Measurements from ENCODE around the gene TACR3. TPM values are rescaled to one million over a fixed set of nuclear protein-coding genes. Genes with fewer than 3 reads are reported as not detected.
"Not testable (repeated sequence)": the region's sequence is repeated elsewhere in the genome, so short reads cannot be mapped to it uniquely, and the experiment has no call there.

TACR3 gene
- total RNA-seq, 1 donor from 2014 or later: 0.46 TPM

GRCh38 chr4:103721251-103721650, 1.5 kb upstream of the TACR3 start:
- DNase-seq (ENCODE audit: low spot score, unreplicated experiment): no peak
- Mint-ChIP-seq H3K4me3 (ENCODE audit: low read depth) (no peak overlapping the region), H3K4me1 (ENCODE audit: low read depth) (peaks cover 4% of the 10 kb centered on the region), H3K27ac (no peak overlapping the region), H3K36me3 (ENCODE audit: insufficient read depth) (no peaks in the 10 kb centered on the region), H3K9me3 (ENCODE audit: low read depth) (no peaks in the 10 kb centered on the region), H3K27me3 (peaks cover 28% of the 10 kb centered on the region)
- no peak for TF ChIP-seq CTCF (IDR thresholded peaks at IDR 0.05; ENCODE audit: unreplicated experiment)

- H3K4me1 Mint-ChIP-seq (ENCODE audit: low read depth): peaks cover 4% of the 10 kb centered on the region
- peak overlapping the region; percentile 71 for H3K4me3 Mint-ChIP-seq (ENCODE audit: low read depth)
- DNase-seq (ENCODE audit: low spot score, unreplicated experiment): no peak
- no peak overlapping the region for H3K27ac Mint-ChIP-seq
- H3K36me3 Mint-ChIP-seq (ENCODE audit: insufficient read depth): no peaks in the 10 kb centered on the region
- no peaks in the 10 kb centered on the region for H3K9me3 Mint-ChIP-seq (ENCODE audit: low read depth)
- no peak for TF ChIP-seq CTCF (IDR thresholded peaks at IDR 0.05; ENCODE audit: unreplicated experiment)
- H3K27me3 Mint-ChIP-seq: peaks cover 28% of the 10 kb centered on the region
Observed at GRCh38 chr4:103720661-103721060, 876 bp upstream of the TACR3 start.

GRCh38 chr4:103719105-103719829, 518 bp downstream of the TACR3 start:
- no peak for DNase-seq (ENCODE audit: low spot score, unreplicated experiment)
- H3K4me3 Mint-ChIP-seq (ENCODE audit: low read depth): peak overlapping the region; percentile 71

GRCh38 chr4:103692615-103693014, 27.2 kb downstream of the TACR3 start:
- peaks cover 16% of the 10 kb centered on the region for H3K9me3 Mint-ChIP-seq (ENCODE audit: low read depth)
- H3K27me3 Mint-ChIP-seq: no peaks in the 10 kb centered on the region
- DNase-seq (ENCODE audit: low spot score, unreplicated experiment): no peak
- no peaks in the 10 kb centered on the region for H3K4me1 Mint-ChIP-seq (ENCODE audit: low read depth)
- H3K4me3 Mint-ChIP-seq (ENCODE audit: low read depth): no peak overlapping the region
- no peak overlapping the region for H3K27ac Mint-ChIP-seq
- no peak for TF ChIP-seq CTCF (IDR thresholded peaks at IDR 0.05; ENCODE audit: unreplicated experiment)
- no peaks in the 10 kb centered on the region for H3K36me3 Mint-ChIP-seq (ENCODE audit: insufficient read depth)

More at GRCh38 chr4:103719105-103719829, 518 bp downstream of the TACR3 start:
- no peaks in the 10 kb centered on the region for H3K36me3 Mint-ChIP-seq (ENCODE audit: insufficient read depth)
- peaks cover 4% of the 10 kb centered on the region for H3K4me1 Mint-ChIP-seq (ENCODE audit: low read depth)
- H3K27ac Mint-ChIP-seq: no peak overlapping the region
- no peak for TF ChIP-seq CTCF (IDR thresholded peaks at IDR 0.05; ENCODE audit: unreplicated experiment)
- H3K27me3 Mint-ChIP-seq: peaks cover 28% of the 10 kb centered on the region
- H3K9me3 Mint-ChIP-seq (ENCODE audit: low read depth): no peaks in the 10 kb centered on the region

GRCh38 chr4:103673983-103674382, 45.8 kb downstream of the TACR3 start:
- Mint-ChIP-seq H3K4me3 (ENCODE audit: low read depth) (no peak overlapping the region), H3K9me3 (ENCODE audit: low read depth) (no peaks in the 10 kb centered on the region), H3K36me3 (ENCODE audit: insufficient read depth) (no peaks in the 10 kb centered on the region), H3K4me1 (ENCODE audit: low read depth) (no peaks in the 10 kb centered on the region), H3K27ac (no peak overlapping the region), H3K27me3 (no peaks in the 10 kb centered on the region)
- no peak for DNase-seq (ENCODE audit: low spot score, unreplicated experiment)
- no peak for TF ChIP-seq CTCF (IDR thresholded peaks at IDR 0.05; ENCODE audit: unreplicated experiment)

GRCh38 chr4:103666764-103667163, 53.0 kb downstream of the TACR3 start:
- DNase-seq (ENCODE audit: low spot score, unreplicated experiment); H3K27me3 Mint-ChIP-seq; H3K27ac Mint-ChIP-seq; H3K4me1 Mint-ChIP-seq (ENCODE audit: low read depth); H3K4me3 Mint-ChIP-seq (ENCODE audit: low read depth); H3K9me3 Mint-ChIP-seq (ENCODE audit: low read depth); H3K36me3 Mint-ChIP-seq (ENCODE audit: insufficient read depth): not testable (repeated sequence)
